ENCODE data around the gene BPIFB4. TPM values are rescaled to one million over a fixed set of nuclear protein-coding genes. Genes with fewer than 3 reads are reported as not detected.
"Not testable (repeated sequence)": the region's sequence is repeated elsewhere in the genome, so short reads cannot be mapped to it uniquely, and the experiment has no call there.

The BPIFB4 gene
- total and polyA plus RNA-seq, 2 donors from 2014 or later, result not detected

- no peak for FAIRE-seq
- H3K9me3 ChIP-seq (ENCODE audit: control insufficient read depth in 2 of 3, insufficient read depth in 1 of 3, low read length in 3 of 3), result no peaks in the 10 kb centered on the region
- no peak overlapping the region for H3K4me3 ChIP-seq (ENCODE audit: low read length in 3 of 3)
- H3K27ac ChIP-seq (ENCODE audit: low read depth in 2 of 2, low read length in 2 of 2), result no peak overlapping the region
- intact Hi-C loops (cut with DNase I), result no loop called here
- no peak for DNase-seq
- no peak overlapping the region for H3K9ac ChIP-seq (ENCODE audit: low read length in 3 of 3)
- no peak for TF ChIP-seq CTCF (IDR thresholded peaks at IDR 0.05; ENCODE audit: borderline replicate concordance, extremely low read depth, insufficient read depth)
- H3K4me1 ChIP-seq (ENCODE audit: control insufficient read depth in 2 of 3, insufficient read depth in 2 of 3, low read depth in 1 of 3, low read length in 3 of 3), result no peaks in the 10 kb centered on the region
- no peaks in the 10 kb centered on the region for H3K36me3 ChIP-seq (ENCODE audit: control insufficient read depth in 2 of 3, insufficient read depth in 3 of 3, low read length in 3 of 3)
- H3K27me3 ChIP-seq (ENCODE audit: control insufficient read depth, insufficient read depth, low read length), result no peaks in the 10 kb centered on the region
Measured at GRCh38 chr20:33119725-33120720, 40.6 kb downstream of the BPIFB4 start.

DNA sequence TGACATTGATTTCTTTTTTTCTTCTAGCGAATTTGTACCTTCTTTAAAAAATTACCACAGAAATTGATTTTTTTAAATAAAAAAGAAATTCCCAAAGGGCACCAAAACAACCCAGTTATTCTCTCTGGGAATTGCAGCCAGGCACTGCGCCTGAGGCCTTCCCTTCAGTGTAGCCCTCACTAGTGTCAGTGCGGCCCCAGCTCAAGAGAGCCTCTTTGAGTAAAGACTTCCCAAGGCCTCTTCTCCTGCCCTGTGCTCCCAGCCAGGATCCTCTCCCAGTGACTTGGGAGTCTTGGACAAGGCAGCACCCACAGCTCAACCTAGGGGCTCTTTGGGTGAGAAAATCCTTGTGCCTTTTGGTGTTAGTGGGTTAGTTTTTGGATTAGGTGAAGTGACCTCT lies 41.5 kb downstream of the BPIFB4 start:
- intact Hi-C loops (cut with DNase I), result no loop called here
- Histone ChIP-seq H3K4me3 (ENCODE audit: low read length in 3 of 3) (no peak overlapping the region), H3K27ac (ENCODE audit: low read depth in 2 of 2, low read length in 2 of 2) (no peak overlapping the region), H3K27me3 (ENCODE audit: control insufficient read depth, insufficient read depth, low read length) (no peaks in the 10 kb centered on the region), H3K9me3 (ENCODE audit: control insufficient read depth in 2 of 3, insufficient read depth in 1 of 3, low read length in 3 of 3) (no peaks in the 10 kb centered on the region), H3K36me3 (ENCODE audit: control insufficient read depth in 2 of 3, insufficient read depth in 3 of 3, low read length in 3 of 3) (no peaks in the 10 kb centered on the region), H3K4me1 (ENCODE audit: control insufficient read depth in 2 of 3, insufficient read depth in 2 of 3, low read depth in 1 of 3, low read length in 3 of 3) (no peaks in the 10 kb centered on the region), H3K9ac (ENCODE audit: low read length in 3 of 3) (no peak overlapping the region)
- FAIRE-seq (no peak), DNase-seq (no peak)
- TF ChIP-seq CTCF (IDR thresholded peaks at IDR 0.05; ENCODE audit: borderline replicate concordance, extremely low read depth, insufficient read depth), result no peak

DNA sequence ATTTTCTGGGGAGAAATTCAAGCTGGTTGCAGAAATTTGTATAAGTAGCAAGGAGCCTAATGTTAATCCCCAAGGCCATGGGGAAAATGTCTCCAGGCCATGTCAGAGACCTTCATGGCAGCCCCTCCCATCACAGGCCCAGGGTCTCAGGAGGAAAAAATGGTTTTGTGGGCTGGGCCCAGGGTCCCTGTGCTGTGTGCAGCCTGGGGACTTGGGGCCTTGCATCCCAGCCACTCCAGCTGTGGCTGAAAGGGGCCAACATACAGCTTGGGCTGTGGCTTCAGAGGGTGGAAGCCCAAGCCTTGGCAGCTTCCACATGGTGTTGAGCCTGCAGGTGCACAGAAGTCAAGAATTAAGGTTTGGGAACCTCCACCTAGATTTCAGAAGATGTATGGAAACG lies 42.9 kb downstream of the BPIFB4 start:
- H3K4me1 ChIP-seq (ENCODE audit: control insufficient read depth in 2 of 3, insufficient read depth in 2 of 3, low read depth in 1 of 3, low read length in 3 of 3); DNase-seq; intact Hi-C loops (cut with DNase I); H3K36me3 ChIP-seq (ENCODE audit: control insufficient read depth in 2 of 3, insufficient read depth in 3 of 3, low read length in 3 of 3); H3K9me3 ChIP-seq (ENCODE audit: control insufficient read depth in 2 of 3, insufficient read depth in 1 of 3, low read length in 3 of 3); FAIRE-seq; H3K27ac ChIP-seq (ENCODE audit: low read depth in 2 of 2, low read length in 2 of 2); H3K4me3 ChIP-seq (ENCODE audit: low read length in 3 of 3); H3K9ac ChIP-seq (ENCODE audit: low read length in 3 of 3); H3K27me3 ChIP-seq (ENCODE audit: control insufficient read depth, insufficient read depth, low read length): not testable (repeated sequence)

GRCh38 chr20:33124261-33124660 lies 44.8 kb downstream of the BPIFB4 start:
- no peaks in the 10 kb centered on the region for H3K36me3 ChIP-seq (ENCODE audit: control insufficient read depth in 2 of 3, insufficient read depth in 3 of 3, low read length in 3 of 3)
- intact Hi-C loops (cut with DNase I), result no loop called here
- no peaks in the 10 kb centered on the region for H3K27me3 ChIP-seq (ENCODE audit: control insufficient read depth, insufficient read depth, low read length)
- no peak overlapping the region for H3K9ac ChIP-seq (ENCODE audit: low read length in 3 of 3)
- H3K9me3 ChIP-seq (ENCODE audit: control insufficient read depth in 2 of 3, insufficient read depth in 1 of 3, low read length in 3 of 3), result no peaks in the 10 kb centered on the region
- H3K4me1 ChIP-seq (ENCODE audit: control insufficient read depth in 2 of 3, insufficient read depth in 2 of 3, low read depth in 1 of 3, low read length in 3 of 3), result no peaks in the 10 kb centered on the region
- FAIRE-seq (no peak), DNase-seq (no peak)
- no peak for TF ChIP-seq CTCF (IDR thresholded peaks at IDR 0.05; ENCODE audit: borderline replicate concordance, extremely low read depth, insufficient read depth)
- H3K4me3 ChIP-seq (ENCODE audit: low read length in 3 of 3), result no peak overlapping the region
- H3K27ac ChIP-seq (ENCODE audit: low read depth in 2 of 2, low read length in 2 of 2), result no peak overlapping the region
